SU-DHL-6 (cell line): ENCODE measurements around the gene GRXCR1.

ENCODE experiments used
- H2AFZ ChIP-seq: fragments of 200-600 bp; sonication (generic); 2 replicates; pipeline ENCODE4 v1.6.1; 2014; ENCODE audit warnings: low read depth, mild to moderate bottlenecking, moderate library complexity, mixed read lengths, antibody characterized with exemption, low read length; ENCODE audit not compliant: severe bottlenecking
- H3F3A ChIP-seq: fragments of 200-600 bp; shearing (Covaris generic); 2 replicates; pipeline ENCODE4 v1.6.0; 2016; ENCODE audit warnings: antibody characterized with exemption, mild to moderate bottlenecking; ENCODE audit not compliant: insufficient read depth
- H3K27ac ChIP-seq: fragments of 200-600 bp; sonication (generic); 2 replicates; pipeline ENCODE4 v1.5.1; 2016; ENCODE audit warnings: low read depth, mild to moderate bottlenecking, low read length, moderate library complexity, mixed read lengths
- H3K27me3 ChIP-seq: fragments of 200-600 bp; sonication (generic), shearing (Covaris generic); 2 replicates; pipeline ENCODE4 v1.6.0; 2014; ENCODE audit warnings: mild to moderate bottlenecking, low read length
- H3K36me3 ChIP-seq: fragments of 200-600 bp; sonication (generic); 2 replicates; pipeline ENCODE4 v1.6.1; 2014; ENCODE audit warnings: mild to moderate bottlenecking, low read length, mixed read lengths
- H3K4me2 ChIP-seq: fragments of 300-600, 200-600 bp; shearing (Covaris generic), sonication (generic); 2 replicates; pipeline ENCODE4 v1.6.0; 2014; ENCODE audit warnings: low read length, low read depth, mild to moderate bottlenecking; ENCODE audit not compliant: poor library complexity, severe bottlenecking
- H3K4me3 ChIP-seq: fragments of 200-600 bp; sonication (generic); 2 replicates; pipeline ENCODE4 v1.5.1; 2014; ENCODE audit warnings: antibody characterized with exemption, low read length, mild to moderate bottlenecking, mixed read lengths; ENCODE audit not compliant: insufficient read depth, poor library complexity, severe bottlenecking
- H3K79me2 ChIP-seq: fragments of 200-600 bp; sonication (generic); 2 replicates; pipeline ENCODE4 v1.6.1; 2014; ENCODE audit warnings: mild to moderate bottlenecking, low read length, moderate library complexity; ENCODE audit not compliant: insufficient read depth
- H3K9ac ChIP-seq: fragments of 200-600 bp; sonication (generic); 2 replicates; pipeline ENCODE4 v1.7.0; 2014; ENCODE audit warnings: mild to moderate bottlenecking, low read length
- H3K9me2 ChIP-seq: fragments of 200-600 bp; sonication (generic); replicated peaks from 2 replicates; pipeline ENCODE4 v1.6.1; 2014; ENCODE audit warnings: low read length; ENCODE audit not compliant: insufficient read depth
- H3K9me3 ChIP-seq: fragments of 200-600 bp; sonication (generic); 2 replicates; pipeline ENCODE4 v1.6.1; 2014; ENCODE audit warnings: low read length, mixed read lengths; ENCODE audit not compliant: insufficient read depth
- H4K20me1 ChIP-seq: fragments of 200-600 bp; sonication (generic); 2 replicates; pipeline ENCODE4 v1.6.1; 2014; ENCODE audit warnings: low read depth, mild to moderate bottlenecking, antibody characterized with exemption, low read length, moderate library complexity, mixed read lengths
- EZH2phosphoT487 ChIP-seq: fragments of 200-600 bp; sonication (generic), shearing (Covaris generic); conservative IDR thresholded peaks from 2 replicates; pipeline ENCODE4 v1.6.1; 2018; ENCODE audit warnings: mild to moderate bottlenecking, antibody characterized with exemption, low read length, moderate library complexity, mixed read lengths
- TF ChIP-seq, protein P1 (sequence below): fragments of 200-600 bp; sonication (generic); IDR thresholded peaks from one replicate; pipeline ENCODE4 v1.5.1; 2017; ENCODE audit warnings: antibody characterized with exemption, mild to moderate bottlenecking, low read length, moderate library complexity; ENCODE audit not compliant: insufficient read depth, poor library complexity, severe bottlenecking

GRXCR1 gene

DNA sequence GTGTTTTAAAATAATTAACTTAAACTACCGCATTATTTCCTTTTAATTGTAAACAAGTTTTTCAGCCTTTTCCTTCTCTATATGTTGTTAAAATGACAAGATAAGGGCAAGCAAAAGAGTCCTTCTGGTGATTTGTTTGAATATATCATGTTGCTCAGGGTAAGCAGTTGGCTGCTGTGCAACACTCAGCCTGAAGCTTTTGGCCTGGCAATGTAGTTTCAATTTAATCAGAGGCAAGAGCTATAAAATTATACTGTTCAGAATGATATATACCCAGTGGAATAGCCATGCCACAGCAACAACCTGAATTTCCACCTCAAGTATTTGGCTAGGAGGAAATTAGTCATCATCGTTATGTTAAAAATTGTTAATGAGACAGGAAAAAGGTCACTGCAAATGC, 53.4 kb downstream of the GRXCR1 start:
- H2AFZ ChIP-seq: no peak overlapping the region
- H3K4me2 ChIP-seq: no peak overlapping the region
- no peaks in the 10 kb centered on the region for H3K9me2 ChIP-seq
- H3K9me3 ChIP-seq: no peaks in the 10 kb centered on the region
- no peaks in the 10 kb centered on the region for H3K36me3 ChIP-seq
- TF ChIP-seq, protein P1, sequence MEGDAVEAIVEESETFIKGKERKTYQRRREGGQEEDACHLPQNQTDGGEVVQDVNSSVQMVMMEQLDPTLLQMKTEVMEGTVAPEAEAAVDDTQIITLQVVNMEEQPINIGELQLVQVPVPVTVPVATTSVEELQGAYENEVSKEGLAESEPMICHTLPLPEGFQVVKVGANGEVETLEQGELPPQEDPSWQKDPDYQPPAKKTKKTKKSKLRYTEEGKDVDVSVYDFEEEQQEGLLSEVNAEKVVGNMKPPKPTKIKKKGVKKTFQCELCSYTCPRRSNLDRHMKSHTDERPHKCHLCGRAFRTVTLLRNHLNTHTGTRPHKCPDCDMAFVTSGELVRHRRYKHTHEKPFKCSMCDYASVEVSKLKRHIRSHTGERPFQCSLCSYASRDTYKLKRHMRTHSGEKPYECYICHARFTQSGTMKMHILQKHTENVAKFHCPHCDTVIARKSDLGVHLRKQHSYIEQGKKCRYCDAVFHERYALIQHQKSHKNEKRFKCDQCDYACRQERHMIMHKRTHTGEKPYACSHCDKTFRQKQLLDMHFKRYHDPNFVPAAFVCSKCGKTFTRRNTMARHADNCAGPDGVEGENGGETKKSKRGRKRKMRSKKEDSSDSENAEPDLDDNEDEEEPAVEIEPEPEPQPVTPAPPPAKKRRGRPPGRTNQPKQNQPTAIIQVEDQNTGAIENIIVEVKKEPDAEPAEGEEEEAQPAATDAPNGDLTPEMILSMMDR: no peak
- TF ChIP-seq EZH2phosphoT487: no peak
- H3K79me2 ChIP-seq: no peaks in the 10 kb centered on the region
- H3K27me3 ChIP-seq: no peaks in the 10 kb centered on the region
- H3K4me3 ChIP-seq: no peak overlapping the region
- H3F3A ChIP-seq: no peaks in the 10 kb centered on the region
- no peak overlapping the region for H3K27ac ChIP-seq
- H4K20me1 ChIP-seq: no peaks in the 10 kb centered on the region
- H3K9ac ChIP-seq: no peak overlapping the region

DNA sequence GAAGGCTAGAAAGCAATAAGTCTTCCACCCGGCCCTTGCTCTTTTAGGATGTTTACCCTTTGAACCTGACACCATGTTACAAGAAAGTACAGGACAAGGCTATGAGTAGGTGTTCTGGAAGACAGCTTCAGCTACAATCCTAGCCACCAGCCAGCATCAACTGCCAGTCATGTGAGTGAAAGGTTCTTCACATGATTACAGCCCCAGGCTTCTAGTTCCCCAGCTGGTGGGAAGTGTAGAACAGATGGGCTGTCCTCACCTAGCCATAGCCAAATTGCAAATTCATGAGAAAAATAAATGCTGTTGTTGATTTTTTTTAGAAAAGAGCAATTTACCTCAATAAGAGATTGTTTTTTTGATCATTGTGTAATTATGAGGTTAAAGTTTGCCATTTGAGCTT, 60.8 kb downstream of the GRXCR1 start:
- H4K20me1 ChIP-seq: no peaks in the 10 kb centered on the region
- no peaks in the 10 kb centered on the region for H3K9me3 ChIP-seq
- no peaks in the 10 kb centered on the region for H3K36me3 ChIP-seq
- H3K79me2 ChIP-seq: no peaks in the 10 kb centered on the region
- TF ChIP-seq, protein P1: no peak
- no peak for TF ChIP-seq EZH2phosphoT487
- H3K4me2 ChIP-seq: no peak overlapping the region
- H3K27me3 ChIP-seq: no peaks in the 10 kb centered on the region
- no peak overlapping the region for H3K27ac ChIP-seq
- no peaks in the 10 kb centered on the region for H3K9me2 ChIP-seq
- no peak overlapping the region for H3K9ac ChIP-seq
- H3F3A ChIP-seq: no peaks in the 10 kb centered on the region
- H3K4me3 ChIP-seq: no peak overlapping the region
- no peak overlapping the region for H2AFZ ChIP-seq

DNA sequence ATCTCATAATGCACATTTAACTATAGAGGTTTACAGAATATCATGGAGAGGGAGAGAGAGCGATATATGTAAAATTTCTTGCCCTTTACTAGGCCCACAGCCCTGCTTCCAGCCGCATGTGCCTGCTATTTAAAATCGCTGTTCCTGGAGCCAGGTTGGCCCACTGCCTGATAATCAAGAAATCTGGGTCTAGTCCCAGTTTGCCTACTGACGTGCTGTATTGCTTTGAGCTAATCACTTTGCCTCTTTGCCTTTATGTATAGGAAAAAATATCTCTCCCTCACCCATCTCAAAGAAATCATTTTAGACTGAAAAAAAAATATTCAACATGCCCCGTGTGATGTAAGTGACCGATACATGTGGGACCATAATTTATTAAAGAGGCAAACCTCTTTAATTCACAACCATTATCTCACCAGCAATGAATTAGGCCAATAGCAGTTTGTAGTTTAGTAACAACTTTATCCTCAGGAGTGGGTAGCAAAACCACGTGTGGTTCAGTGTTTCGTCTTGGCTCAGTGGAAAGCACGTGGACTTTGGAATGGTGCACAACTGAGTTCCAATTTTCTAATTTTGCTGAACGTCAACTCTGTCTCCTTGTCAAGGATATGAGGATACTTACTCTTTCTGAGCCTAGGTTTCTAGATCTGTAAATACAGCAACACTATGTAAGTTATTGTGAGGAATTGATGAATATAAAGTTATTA, 62.6 kb downstream of the GRXCR1 start:
- Histone ChIP-seq H3K36me3 (no peaks in the 10 kb centered on the region), H4K20me1 (no peaks in the 10 kb centered on the region), H3F3A (no peaks in the 10 kb centered on the region), H3K27ac (no peak overlapping the region), H3K9ac (no peak overlapping the region), H2AFZ (no peak overlapping the region), H3K4me3 (no peak overlapping the region), H3K27me3 (no peaks in the 10 kb centered on the region), H3K9me3 (no peaks in the 10 kb centered on the region), H3K4me2 (no peak overlapping the region), H3K9me2 (no peaks in the 10 kb centered on the region), H3K79me2 (no peaks in the 10 kb centered on the region)
- no peak for TF ChIP-seq EZH2phosphoT487
- TF ChIP-seq, protein P1: no peak
